ENCODE measurements around the gene RAB4A. TPM values are rescaled to one million over a fixed set of nuclear protein-coding genes. Genes with fewer than 3 reads are reported as not detected.

The RAB4A gene
- total and polyA plus RNA-seq, 2 of the 13 experiments (the other 11 are each of a cell fraction or from before 2014, with no cell fraction given): 56.0 to 80.1 TPM

DNA sequence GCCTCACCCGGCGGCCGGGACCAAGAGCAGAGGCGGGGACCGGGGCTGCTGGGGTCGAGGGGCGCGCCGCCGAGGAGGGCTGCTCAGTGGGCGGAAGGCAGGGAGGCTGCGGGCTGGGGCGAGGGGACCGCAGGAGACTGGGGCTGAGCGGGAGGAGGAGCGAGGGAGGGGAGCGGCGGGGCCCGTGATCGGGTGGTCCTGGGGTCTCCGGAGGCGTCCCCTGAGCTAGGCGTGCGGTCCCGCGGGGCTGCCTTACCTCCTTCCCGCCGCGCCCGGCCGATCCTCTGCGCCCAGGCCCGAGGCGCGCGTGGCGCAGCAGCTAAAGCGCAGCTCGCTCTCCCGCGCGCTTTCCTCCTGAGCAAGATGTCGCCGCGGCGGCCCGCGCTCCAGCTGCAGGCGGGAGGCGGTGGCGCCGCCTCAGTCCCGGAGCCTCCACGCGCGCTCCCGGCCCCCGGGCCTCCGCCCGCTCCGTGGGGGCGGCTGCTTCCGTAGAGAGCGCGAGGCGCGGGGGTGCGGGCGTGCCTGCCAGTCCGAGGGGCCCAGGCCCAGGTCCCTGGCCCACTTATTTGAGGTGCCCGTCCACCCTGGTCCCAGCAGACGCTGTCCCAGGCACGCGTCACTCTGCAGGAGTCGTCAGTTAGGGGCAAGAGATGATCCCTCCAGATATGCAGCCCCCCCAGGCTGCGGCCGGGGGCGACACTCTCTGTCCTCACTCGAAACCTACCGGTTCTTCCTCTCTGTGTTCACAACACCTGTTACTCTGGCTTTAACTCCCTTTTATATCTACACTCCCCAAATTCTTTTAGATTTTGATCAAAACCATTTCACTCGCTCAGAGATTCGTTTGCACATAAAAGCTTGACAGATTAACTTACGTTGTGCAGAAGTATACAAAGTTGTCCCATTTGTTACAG lies 72.0 kb downstream of the RAB4A start, which contains the start of gene CCSAP (continued):
- TF ChIP-seq KDM6A (CRISPR knock-in tag; IDR thresholded peaks at IDR 0.05; ENCODE audit: low read depth): no peak
- TF ChIP-seq AKAP8 (CRISPR knock-in tag; IDR thresholded peaks at IDR 0.05): no peak
- TF ChIP-seq, protein P1, sequence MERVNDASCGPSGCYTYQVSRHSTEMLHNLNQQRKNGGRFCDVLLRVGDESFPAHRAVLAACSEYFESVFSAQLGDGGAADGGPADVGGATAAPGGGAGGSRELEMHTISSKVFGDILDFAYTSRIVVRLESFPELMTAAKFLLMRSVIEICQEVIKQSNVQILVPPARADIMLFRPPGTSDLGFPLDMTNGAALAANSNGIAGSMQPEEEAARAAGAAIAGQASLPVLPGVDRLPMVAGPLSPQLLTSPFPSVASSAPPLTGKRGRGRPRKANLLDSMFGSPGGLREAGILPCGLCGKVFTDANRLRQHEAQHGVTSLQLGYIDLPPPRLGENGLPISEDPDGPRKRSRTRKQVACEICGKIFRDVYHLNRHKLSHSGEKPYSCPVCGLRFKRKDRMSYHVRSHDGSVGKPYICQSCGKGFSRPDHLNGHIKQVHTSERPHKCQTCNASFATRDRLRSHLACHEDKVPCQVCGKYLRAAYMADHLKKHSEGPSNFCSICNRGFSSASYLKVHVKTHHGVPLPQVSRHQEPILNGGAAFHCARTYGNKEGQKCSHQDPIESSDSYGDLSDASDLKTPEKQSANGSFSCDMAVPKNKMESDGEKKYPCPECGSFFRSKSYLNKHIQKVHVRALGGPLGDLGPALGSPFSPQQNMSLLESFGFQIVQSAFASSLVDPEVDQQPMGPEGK (CRISPR knock-in tag; IDR thresholded peaks at IDR 0.05): peak; percentile 94
- TF ChIP-seq ZBTB7B (CRISPR knock-in tag; IDR thresholded peaks at IDR 0.05): peak; percentile 65; the same call in 1 of the 2 replicates
- TF ChIP-seq FLYWCH1 (CRISPR knock-in tag; IDR thresholded peaks at IDR 0.05): no peak
- TF ChIP-seq MED1 (CRISPR knock-in tag; IDR thresholded peaks at IDR 0.05): no peak
- TF ChIP-seq, protein P2, sequence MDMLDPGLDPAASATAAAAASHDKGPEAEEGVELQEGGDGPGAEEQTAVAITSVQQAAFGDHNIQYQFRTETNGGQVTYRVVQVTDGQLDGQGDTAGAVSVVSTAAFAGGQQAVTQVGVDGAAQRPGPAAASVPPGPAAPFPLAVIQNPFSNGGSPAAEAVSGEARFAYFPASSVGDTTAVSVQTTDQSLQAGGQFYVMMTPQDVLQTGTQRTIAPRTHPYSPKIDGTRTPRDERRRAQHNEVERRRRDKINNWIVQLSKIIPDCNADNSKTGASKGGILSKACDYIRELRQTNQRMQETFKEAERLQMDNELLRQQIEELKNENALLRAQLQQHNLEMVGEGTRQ (IDR thresholded peaks at IDR 0.05; ENCODE audit: low read depth, low read length): no peak
- TF ChIP-seq, protein P2 (CRISPR knock-in tag; IDR thresholded peaks at IDR 0.05; ENCODE audit: borderline replicate concordance): no peak
- TF ChIP-seq ZNF317 (CRISPR knock-in tag; IDR thresholded peaks at IDR 0.05): no peak
- no peak for TF ChIP-seq ZNF746 (CRISPR knock-in tag; IDR thresholded peaks at IDR 0.05)
- TF ChIP-seq, protein P3, sequence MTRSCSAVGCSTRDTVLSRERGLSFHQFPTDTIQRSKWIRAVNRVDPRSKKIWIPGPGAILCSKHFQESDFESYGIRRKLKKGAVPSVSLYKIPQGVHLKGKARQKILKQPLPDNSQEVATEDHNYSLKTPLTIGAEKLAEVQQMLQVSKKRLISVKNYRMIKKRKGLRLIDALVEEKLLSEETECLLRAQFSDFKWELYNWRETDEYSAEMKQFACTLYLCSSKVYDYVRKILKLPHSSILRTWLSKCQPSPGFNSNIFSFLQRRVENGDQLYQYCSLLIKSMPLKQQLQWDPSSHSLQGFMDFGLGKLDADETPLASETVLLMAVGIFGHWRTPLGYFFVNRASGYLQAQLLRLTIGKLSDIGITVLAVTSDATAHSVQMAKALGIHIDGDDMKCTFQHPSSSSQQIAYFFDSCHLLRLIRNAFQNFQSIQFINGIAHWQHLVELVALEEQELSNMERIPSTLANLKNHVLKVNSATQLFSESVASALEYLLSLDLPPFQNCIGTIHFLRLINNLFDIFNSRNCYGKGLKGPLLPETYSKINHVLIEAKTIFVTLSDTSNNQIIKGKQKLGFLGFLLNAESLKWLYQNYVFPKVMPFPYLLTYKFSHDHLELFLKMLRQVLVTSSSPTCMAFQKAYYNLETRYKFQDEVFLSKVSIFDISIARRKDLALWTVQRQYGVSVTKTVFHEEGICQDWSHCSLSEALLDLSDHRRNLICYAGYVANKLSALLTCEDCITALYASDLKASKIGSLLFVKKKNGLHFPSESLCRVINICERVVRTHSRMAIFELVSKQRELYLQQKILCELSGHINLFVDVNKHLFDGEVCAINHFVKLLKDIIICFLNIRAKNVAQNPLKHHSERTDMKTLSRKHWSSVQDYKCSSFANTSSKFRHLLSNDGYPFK (CRISPR knock-in tag; IDR thresholded peaks at IDR 0.05; ENCODE audit: borderline replicate concordance): no peak
- TF ChIP-seq ZNF546 (CRISPR knock-in tag; conservative IDR thresholded peaks at IDR 0.05): peak; percentile 73
- TF ChIP-seq, protein P4, sequence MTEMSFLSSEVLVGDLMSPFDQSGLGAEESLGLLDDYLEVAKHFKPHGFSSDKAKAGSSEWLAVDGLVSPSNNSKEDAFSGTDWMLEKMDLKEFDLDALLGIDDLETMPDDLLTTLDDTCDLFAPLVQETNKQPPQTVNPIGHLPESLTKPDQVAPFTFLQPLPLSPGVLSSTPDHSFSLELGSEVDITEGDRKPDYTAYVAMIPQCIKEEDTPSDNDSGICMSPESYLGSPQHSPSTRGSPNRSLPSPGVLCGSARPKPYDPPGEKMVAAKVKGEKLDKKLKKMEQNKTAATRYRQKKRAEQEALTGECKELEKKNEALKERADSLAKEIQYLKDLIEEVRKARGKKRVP (CRISPR knock-in tag; IDR thresholded peaks at IDR 0.05): no peak
- TF ChIP-seq ZIK1 (CRISPR knock-in tag; IDR thresholded peaks at IDR 0.05; ENCODE audit: borderline replicate concordance, low read depth): no peak
- TF ChIP-seq ATF7 (IDR thresholded peaks at IDR 0.05): no peak
- TF ChIP-seq ATF7 (CRISPR knock-in tag; IDR thresholded peaks at IDR 0.05): no peak
- TF ChIP-seq, protein P5, sequence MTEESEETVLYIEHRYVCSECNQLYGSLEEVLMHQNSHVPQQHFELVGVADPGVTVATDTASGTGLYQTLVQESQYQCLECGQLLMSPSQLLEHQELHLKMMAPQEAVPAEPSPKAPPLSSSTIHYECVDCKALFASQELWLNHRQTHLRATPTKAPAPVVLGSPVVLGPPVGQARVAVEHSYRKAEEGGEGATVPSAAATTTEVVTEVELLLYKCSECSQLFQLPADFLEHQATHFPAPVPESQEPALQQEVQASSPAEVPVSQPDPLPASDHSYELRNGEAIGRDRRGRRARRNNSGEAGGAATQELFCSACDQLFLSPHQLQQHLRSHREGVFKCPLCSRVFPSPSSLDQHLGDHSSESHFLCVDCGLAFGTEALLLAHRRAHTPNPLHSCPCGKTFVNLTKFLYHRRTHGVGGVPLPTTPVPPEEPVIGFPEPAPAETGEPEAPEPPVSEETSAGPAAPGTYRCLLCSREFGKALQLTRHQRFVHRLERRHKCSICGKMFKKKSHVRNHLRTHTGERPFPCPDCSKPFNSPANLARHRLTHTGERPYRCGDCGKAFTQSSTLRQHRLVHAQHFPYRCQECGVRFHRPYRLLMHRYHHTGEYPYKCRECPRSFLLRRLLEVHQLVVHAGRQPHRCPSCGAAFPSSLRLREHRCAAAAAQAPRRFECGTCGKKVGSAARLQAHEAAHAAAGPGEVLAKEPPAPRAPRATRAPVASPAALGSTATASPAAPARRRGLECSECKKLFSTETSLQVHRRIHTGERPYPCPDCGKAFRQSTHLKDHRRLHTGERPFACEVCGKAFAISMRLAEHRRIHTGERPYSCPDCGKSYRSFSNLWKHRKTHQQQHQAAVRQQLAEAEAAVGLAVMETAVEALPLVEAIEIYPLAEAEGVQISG (CRISPR knock-in tag; IDR thresholded peaks at IDR 0.05): peak; percentile 27; the same call in 1 of the 2 replicates
- TF ChIP-seq KLF15 (CRISPR knock-in tag; IDR thresholded peaks at IDR 0.05; ENCODE audit: borderline replicate concordance): no peak

Data from HepG2 (cell line).